Measurements from ENCODE around the gene POLR2A. TPM values are rescaled to one million over a fixed set of nuclear protein-coding genes. Genes with fewer than 3 reads are reported as not detected.

The POLR2A gene
- total and polyA plus RNA-seq, 2 of the 4 experiments (the other 2 are of a cell fraction): 54.0 to 56.6 TPM

- Histone ChIP-seq H2BK15ac (ENCODE audit: low read depth, low read length) (no peak overlapping the region), H2BK5ac (ENCODE audit: low read depth, low read length, poor library complexity, severe bottlenecking) (no peak overlapping the region), H3K36me3 (ENCODE audit: control insufficient read depth, insufficient read depth, low read length) (peaks cover 29% of the 10 kb centered on the region), H3K56ac (ENCODE audit: extremely low read depth, insufficient read depth, low read length) (no peak overlapping the region), H4K20me1 (ENCODE audit: insufficient read depth, low read length) (peaks cover 73% of the 10 kb centered on the region), H3K4me1 (ENCODE audit: control insufficient read depth, insufficient read depth, low read length) (peaks cover 12% of the 10 kb centered on the region; the same call in 1 of the 2 replicates), H3K4me3 (ENCODE audit: insufficient read depth, low read depth, low read length) (no peak overlapping the region), H2BK20ac (ENCODE audit: low read depth, low read length) (no peak overlapping the region), H2AK5ac (ENCODE audit: low read depth, low read length) (no peak overlapping the region), H3K27me3 (ENCODE audit: control insufficient read depth, insufficient read depth, low read length) (no peaks in the 10 kb centered on the region), H2BK120ac (ENCODE audit: low read depth, low read length) (no peak overlapping the region), H3K18ac (ENCODE audit: low read depth, low read length) (no peak overlapping the region), H3K4ac (ENCODE audit: low read depth, low read length) (no peak overlapping the region), H3K23ac (ENCODE audit: low read depth, low read length) (no peak overlapping the region), H2AFZ (replicated peaks; ENCODE audit: low read length, poor library complexity) (no peak overlapping the region), H3K9me3 (ENCODE audit: control insufficient read depth, insufficient read depth, low read length) (no peaks in the 10 kb centered on the region), H3K9me1 (ENCODE audit: insufficient read depth, low read length) (peaks cover 25% of the 10 kb centered on the region), H3K14ac (replicated peaks; ENCODE audit: low read depth, low read length) (no peak overlapping the region), H4K5ac (ENCODE audit: low read depth, low read length) (no peak overlapping the region), H3K79me1 (ENCODE audit: low read depth in 1 of 2, low read length in 2 of 2) (peaks cover 9 to 80% of the 10 kb centered on the region in 2 experiments), H4K8ac (ENCODE audit: low read depth in 2 of 2, low read length in 2 of 2) (no peak overlapping the region), H3K27ac (ENCODE audit: insufficient read depth, low read length) (no peak overlapping the region), H3K4me2 (ENCODE audit: low read depth, low read length) (no peak overlapping the region), H2AK9ac (replicated peaks; ENCODE audit: low read depth, low read length, poor library complexity) (no peak overlapping the region), H3K9ac (ENCODE audit: low read depth, low read length) (no peak overlapping the region), H4K91ac (ENCODE audit: insufficient read depth, low read depth, low read length) (no peak overlapping the region)
- ChIA-PET CTCF (no interaction called here), POLR2A (ENCODE audit: unreplicated experiment) (no interaction called here)
- ATAC-seq (ENCODE audit: low read depth) (no peak), DNase-seq (no peak)
- TF ChIP-seq MAZ (IDR thresholded peaks at IDR 0.05; ENCODE audit: borderline replicate concordance, low read depth, low read length) (no peak), BHLHE40 (IDR thresholded peaks at IDR 0.05; ENCODE audit: low read depth, low read length) (no peak), CTCF (conservative IDR thresholded peaks at IDR 0.05; ENCODE audit: low read depth, low read length) (no peak), USF2 (IDR thresholded peaks at IDR 0.05; ENCODE audit: low read depth, low read length) (no peak), MXI1 (IDR thresholded peaks at IDR 0.05; ENCODE audit: borderline replicate concordance, low read depth, low read length) (no peak), RAD21 (IDR thresholded peaks at IDR 0.05; ENCODE audit: low read length) (no peak), NFE2L2 (IDR thresholded peaks at IDR 0.05; ENCODE audit: low read depth, low read length) (no peak), ELK1 (IDR thresholded peaks at IDR 0.05; ENCODE audit: borderline replicate concordance, low read depth, low read length) (no peak), POLR2A (IDR thresholded peaks at IDR 0.05; ENCODE audit: low read depth, low read length) (no peak), MAFK (IDR thresholded peaks at IDR 0.05; ENCODE audit: low read depth, low read length) (no peak), SMC3 (IDR thresholded peaks at IDR 0.05; ENCODE audit: low read depth, low read length) (no peak), CEBPB (IDR thresholded peaks at IDR 0.05; ENCODE audit: low read depth, low read length) (no peak), FOS (IDR thresholded peaks at IDR 0.05; ENCODE audit: low read depth, low read length) (no peak), RCOR1 (IDR thresholded peaks at IDR 0.05; ENCODE audit: insufficient replicate concordance, low read length) (no peak), CHD1 (IDR thresholded peaks at IDR 0.05; ENCODE audit: low read depth, low read length) (no peak)
- no TSS peak for BruUV-seq (replicated peaks)
- in situ Hi-C loops (cut with MboI; ENCODE audit: low sequenced_read_pairs) (no loop called here), dilution Hi-C loops (cut with HindIII; ENCODE audit: low sequenced_read_pairs, unreplicated experiment) (no loop called here), intact Hi-C loops (cut with micrococcal nuclease) (no loop called here)
- whole genome bisulfite sequencing, 2 experiments (ENCODE audit: extremely low coverage in 2 of 2, insufficient read length in 1 of 2): 80% methylated on average over 2 of the region's 11 CpGs; no CpG with 5 or more reads in 1 of the 2 experiments
Measured at GRCh38 chr17:7468290-7468689, 15.9 kb upstream of the POLR2A start.
